Measurements from ENCODE around the gene RPS8.
"Not testable (repeated sequence)": the region's sequence is repeated elsewhere in the genome, so short reads cannot be mapped to it uniquely, and the experiment has no call there.

Gene RPS8

GRCh38 chr1:44803312-44804095 is 28.2 kb downstream of the RPS8 start:
- DNase-seq: peak in 1 of 14 donors; percentile 23

GRCh38 chr1:44805311-44806024 is 30.1 kb downstream of the RPS8 start:
- no peak for DNase-seq

- no peak for DNase-seq
Observed at GRCh38 chr1:44806025-44806703, 30.8 kb downstream of the RPS8 start.

GRCh38 chr1:44806704-44807363 is 31.5 kb downstream of the RPS8 start, which contains the start of gene DYNLT4:
Gene DYNLT4, minus strand, starts transcription at chr1:44807351. Its CDS starts 683 bp downstream, at chr1:44806668.
- no peak for DNase-seq

GRCh38 chr1:44807364-44808062 is 32.2 kb downstream of the RPS8 start:
- DNase-seq: peak in 11 of 14 donors; percentile 60 to 93 (median 80)

- peak in 9 of 14 donors; percentile 43 to 74 (median 68) for DNase-seq
Observed at GRCh38 chr1:44808063-44808937, 33.0 kb downstream of the RPS8 start, which contains the start of gene BTBD19. Gene BTBD19, plus strand, starts transcription at chr1:44808523. Its CDS starts 298 bp downstream, at chr1:44808821.

GRCh38 chr1:44808938-44809917 is 33.9 kb downstream of the RPS8 start:
- peak in 7 of 14 donors; percentile 41 to 76 (median 51) for DNase-seq

- DNase-seq: peak in 10 of 14 donors; percentile 14 to 84 (median 56)
Observed at GRCh38 chr1:44810101-44810761, 34.9 kb downstream of the RPS8 start.

GRCh38 chr1:44810762-44811105 is 35.4 kb downstream of the RPS8 start:
- not testable (repeated sequence) for DNase-seq

- DNase-seq: no peak
Observed at GRCh38 chr1:44811234-44811633, 35.9 kb downstream of the RPS8 start.

- peak in 4 of 14 donors; percentile 50 to 64 (median 56) for DNase-seq
Observed at GRCh38 chr1:44812822-44813543, 37.6 kb downstream of the RPS8 start.

- DNase-seq: not testable (repeated sequence)
Observed at GRCh38 chr1:44815926-44816325, 40.6 kb downstream of the RPS8 start.

GRCh38 chr1:44817307-44817706 is 42.0 kb downstream of the RPS8 start:
- DNase-seq: no peak

GRCh38 chr1:44817771-44818495 is 42.6 kb downstream of the RPS8 start:
- DNase-seq: no peak

- DNase-seq: peak in 2 of 14 donors; percentile 36 to 51
Observed at GRCh38 chr1:44819196-44819607, 43.9 kb downstream of the RPS8 start.

GRCh38 chr1:44819608-44820327 is 44.4 kb downstream of the RPS8 start:
- peak in 11 of 14 donors; percentile 37 to 84 (median 67) for DNase-seq
